Activated CD4-positive, CD25-positive, alpha-beta regulatory T cell treated with anti-CD3 and anti-CD28 coated beads, Interleukin-2, amount 50 U/mL, for 16 hours (primary cell): ENCODE data around the gene CCDC106.

Experiments
- DNase-seq: peaks from one replicate; pipeline ENCODE4 v3.0.0-alpha.2; 2020; ENCODE audit warnings: low read depth, low spot score

CCDC106 gene

GRCh38 chr19:55683449-55684261 lies 35.6 kb downstream of the CCDC106 start:
- DNase-seq = no peak

- no peak for DNase-seq
These were observed 37.1 kb downstream of the CCDC106 start for GRCh38 chr19:55684946-55685681.

GRCh38 chr19:55685776-55686175 lies 37.8 kb downstream of the CCDC106 start:
- no peak for DNase-seq

GRCh38 chr19:55686311-55687050 lies 38.5 kb downstream of the CCDC106 start:
- no peak for DNase-seq

- no peak for DNase-seq
These were observed 39.5 kb downstream of the CCDC106 start for GRCh38 chr19:55687281-55688201.

- no peak for DNase-seq
These were observed 40.6 kb downstream of the CCDC106 start for GRCh38 chr19:55688422-55689218.

- no peak for DNase-seq
These were observed 41.5 kb downstream of the CCDC106 start for GRCh38 chr19:55689411-55690108.

- DNase-seq = no peak
These were observed 42.2 kb downstream of the CCDC106 start for GRCh38 chr19:55690109-55690768.

GRCh38 chr19:55690769-55691545 lies 42.9 kb downstream of the CCDC106 start:
- DNase-seq = no peak

- DNase-seq = no peak
These were observed 43.8 kb downstream of the CCDC106 start for GRCh38 chr19:55691561-55692481.

GRCh38 chr19:55692681-55693081 lies 44.7 kb downstream of the CCDC106 start:
- no peak for DNase-seq

GRCh38 chr19:55693336-55693974 lies 45.4 kb downstream of the CCDC106 start:
- no peak for DNase-seq

- no peak for DNase-seq
These were observed 46.2 kb downstream of the CCDC106 start for GRCh38 chr19:55694241-55694655.

GRCh38 chr19:55694656-55695491 lies 46.9 kb downstream of the CCDC106 start:
- DNase-seq = no peak

GRCh38 chr19:55695511-55696290 lies 47.7 kb downstream of the CCDC106 start:
- DNase-seq = no peak
